Germinal center (tissue), 1 donor: Measurements from ENCODE around the gene TMEM269.

Experiments used
- DNase-seq: peaks from one replicate; pipeline ENCODE4 v3.0.0; 2012; ENCODE audit warnings: mixed read lengths, low spot score

Gene TMEM269, protein sequence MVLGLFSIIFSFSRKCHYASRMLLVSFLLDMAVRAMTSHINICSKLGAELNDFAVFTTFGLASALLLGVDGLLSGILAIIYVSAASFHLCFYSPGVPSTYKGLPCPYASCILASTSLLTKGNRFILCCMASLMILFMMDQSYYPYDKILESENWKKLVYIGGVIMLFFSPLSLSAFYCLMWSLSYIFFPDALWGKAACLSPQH

GRCh38 chr1:42784946-42785693 is at the start of gene TMEM269:
Gene TMEM269, plus strand, starts transcription at chr1:42784991. Its CDS starts 4,903 bp downstream, at chr1:42789894.
- peak; percentile 13 for DNase-seq

DNA sequence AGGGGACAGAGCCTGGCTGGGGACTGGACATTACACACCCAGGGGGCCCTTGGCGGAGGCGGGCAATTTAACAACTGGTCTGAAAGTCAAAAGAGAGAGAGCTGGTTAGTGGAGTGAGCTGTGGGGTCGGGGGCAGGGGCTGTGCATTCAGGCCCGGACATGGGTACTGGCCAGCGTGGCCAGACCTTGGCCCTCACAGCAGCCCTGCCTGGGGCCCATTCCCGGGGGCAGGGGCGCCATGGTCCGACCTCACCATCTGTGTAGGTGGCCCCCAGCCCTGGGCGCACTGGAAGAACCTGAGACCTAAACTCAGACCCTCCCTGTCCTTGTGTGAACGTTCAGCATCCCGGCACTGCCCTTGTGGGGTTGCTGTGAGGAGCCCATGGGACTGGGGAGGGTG is 49.7 kb upstream of the TMEM269 start:
- DNase-seq = no peak

DNA sequence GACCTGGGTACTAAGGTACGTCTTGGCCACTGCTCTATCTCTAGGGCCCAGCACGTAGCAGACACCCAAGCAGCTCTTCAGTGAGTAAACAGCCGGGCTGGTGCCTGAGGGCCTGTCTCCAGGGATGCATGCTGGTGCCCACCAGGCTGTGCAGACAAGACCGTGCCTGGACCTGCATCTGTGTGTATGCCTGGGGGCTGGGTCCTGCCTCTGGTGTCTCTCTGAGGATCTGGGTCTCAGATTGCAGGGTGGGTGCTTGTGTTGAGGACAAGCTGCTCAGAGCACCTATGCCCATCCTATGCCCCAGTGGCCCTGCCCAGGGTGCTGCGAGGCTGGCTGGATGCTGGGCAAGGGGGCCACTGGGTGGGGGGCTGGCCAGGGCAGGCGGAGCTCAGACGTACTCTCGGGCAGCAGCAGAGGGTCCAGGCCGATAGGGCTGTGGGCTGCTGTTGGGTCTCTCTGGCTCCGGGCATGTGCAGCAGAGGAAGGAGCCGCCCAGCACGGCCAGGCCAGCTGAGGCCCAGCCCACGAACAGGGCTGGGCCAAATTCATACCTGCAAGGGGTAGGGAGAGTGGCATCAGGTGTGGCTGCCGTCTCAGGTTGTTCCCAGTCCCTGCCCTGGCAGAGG is 49.2 kb upstream of the TMEM269 start:
- DNase-seq = no peak

DNA sequence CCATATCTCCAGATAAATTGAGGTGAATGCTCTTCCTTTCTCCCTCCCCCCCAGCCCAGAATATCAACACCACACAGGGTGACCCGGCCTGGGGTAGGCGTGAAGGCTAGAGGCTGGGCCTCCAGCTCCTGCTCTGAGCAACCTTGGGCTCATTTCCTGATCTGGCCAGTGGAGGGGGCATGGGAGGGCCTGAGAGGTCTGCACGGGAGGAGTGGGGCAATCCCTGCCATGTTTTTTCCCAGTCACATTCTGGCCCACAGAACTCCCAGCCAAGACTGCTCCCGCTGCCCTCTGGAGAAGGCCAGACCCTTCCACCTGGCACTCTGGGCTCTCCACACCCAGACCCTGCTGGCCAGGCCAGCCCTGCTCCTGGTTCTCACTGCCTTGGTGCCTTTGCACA is 48.6 kb upstream of the TMEM269 start:
- DNase-seq = no peak

DNA sequence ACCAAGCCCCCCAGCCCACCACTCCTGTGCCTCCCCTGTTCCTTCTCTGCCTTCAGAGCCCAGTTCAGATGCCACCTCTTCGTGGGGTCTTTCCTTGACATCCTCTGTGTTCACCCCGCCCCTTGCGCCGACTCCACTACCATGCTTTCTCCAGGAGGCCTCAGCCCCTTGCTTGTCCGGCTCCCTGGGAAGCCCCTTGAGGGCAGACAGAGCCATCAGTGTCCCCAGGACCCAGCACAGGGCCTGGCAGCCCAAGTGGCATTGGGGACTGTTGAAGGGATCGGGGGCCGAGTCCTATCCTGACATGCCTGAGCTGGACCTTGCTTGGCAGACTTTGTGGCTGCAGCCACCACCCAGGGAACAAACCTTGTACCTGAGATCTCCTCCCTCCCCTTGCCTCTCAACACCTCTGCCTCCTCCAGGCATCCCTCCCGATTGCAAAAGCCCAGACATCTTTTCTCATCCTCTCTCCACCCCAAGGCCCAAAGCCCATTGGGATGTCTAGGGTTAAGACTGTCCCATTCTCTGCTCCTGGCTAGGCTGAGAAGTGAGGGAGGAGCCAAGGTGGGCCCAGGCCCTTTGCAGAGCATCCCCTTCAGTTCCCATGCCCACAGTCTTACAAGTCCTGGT is 48.1 kb upstream of the TMEM269 start:
- no peak for DNase-seq

GRCh38 chr1:42737257-42737656 is 47.5 kb upstream of the TMEM269 start:
- peak; percentile 17 for DNase-seq

DNA sequence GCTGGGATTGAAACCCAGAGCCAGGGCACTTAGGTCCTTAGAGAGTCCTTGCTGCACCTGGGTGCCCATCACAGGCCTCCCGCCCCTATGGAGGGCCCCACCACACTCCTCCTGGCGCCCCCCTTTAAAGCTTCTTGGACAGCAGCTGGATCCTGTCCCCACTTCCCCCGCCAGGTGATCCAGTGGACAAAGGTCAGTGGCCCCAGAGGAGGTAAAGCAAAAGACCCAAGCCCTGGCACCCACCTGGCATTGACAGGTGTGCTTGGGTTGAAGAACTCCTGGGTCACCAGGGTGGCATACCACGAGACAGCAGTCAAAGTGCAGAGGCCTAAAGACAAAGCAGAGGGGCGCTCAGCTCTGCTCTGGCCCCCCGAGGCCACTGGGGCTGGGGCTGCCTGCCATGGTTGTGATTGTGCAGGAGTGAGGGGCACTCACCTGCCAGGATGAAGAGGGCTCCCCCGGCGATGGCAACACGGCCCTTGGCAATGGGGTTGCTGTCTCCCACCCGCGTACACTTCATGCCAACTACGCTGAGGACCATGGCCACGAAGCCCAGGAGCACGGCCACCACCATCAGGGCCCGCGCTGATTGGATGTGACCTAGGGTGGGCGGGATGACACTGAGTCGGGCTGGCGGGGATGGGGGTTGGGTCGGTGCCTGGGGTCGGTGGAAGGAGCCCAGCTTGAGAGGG is 46.7 kb upstream of the TMEM269 start:
- no peak for DNase-seq

DNA sequence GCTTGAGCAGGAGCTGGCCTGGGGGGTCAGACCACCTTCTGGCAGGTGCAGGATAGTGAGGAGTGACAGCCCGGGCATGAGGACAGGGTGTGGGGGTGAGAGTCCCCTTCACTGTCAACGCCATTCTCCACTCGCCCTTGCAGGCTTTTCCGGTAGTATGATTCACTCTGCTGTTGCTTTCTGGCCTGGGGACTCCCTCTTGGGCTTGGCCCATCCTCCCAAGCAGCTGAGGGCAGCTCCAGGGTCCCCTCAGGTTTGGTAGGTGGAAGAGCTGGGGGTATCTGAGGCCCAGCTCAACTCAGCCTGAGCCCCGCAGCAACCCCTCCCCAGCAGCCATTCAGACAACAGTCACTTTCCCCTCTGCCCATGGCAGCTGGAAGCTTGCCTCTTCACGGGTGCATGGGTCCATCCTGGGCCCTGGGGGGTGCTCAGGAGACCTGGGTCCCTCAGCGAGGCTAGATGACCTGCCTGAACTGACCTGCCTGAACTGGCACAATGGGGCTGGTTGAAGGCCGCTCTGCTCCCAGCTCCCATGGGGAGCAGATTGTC is 46.0 kb upstream of the TMEM269 start:
- no peak for DNase-seq

DNA sequence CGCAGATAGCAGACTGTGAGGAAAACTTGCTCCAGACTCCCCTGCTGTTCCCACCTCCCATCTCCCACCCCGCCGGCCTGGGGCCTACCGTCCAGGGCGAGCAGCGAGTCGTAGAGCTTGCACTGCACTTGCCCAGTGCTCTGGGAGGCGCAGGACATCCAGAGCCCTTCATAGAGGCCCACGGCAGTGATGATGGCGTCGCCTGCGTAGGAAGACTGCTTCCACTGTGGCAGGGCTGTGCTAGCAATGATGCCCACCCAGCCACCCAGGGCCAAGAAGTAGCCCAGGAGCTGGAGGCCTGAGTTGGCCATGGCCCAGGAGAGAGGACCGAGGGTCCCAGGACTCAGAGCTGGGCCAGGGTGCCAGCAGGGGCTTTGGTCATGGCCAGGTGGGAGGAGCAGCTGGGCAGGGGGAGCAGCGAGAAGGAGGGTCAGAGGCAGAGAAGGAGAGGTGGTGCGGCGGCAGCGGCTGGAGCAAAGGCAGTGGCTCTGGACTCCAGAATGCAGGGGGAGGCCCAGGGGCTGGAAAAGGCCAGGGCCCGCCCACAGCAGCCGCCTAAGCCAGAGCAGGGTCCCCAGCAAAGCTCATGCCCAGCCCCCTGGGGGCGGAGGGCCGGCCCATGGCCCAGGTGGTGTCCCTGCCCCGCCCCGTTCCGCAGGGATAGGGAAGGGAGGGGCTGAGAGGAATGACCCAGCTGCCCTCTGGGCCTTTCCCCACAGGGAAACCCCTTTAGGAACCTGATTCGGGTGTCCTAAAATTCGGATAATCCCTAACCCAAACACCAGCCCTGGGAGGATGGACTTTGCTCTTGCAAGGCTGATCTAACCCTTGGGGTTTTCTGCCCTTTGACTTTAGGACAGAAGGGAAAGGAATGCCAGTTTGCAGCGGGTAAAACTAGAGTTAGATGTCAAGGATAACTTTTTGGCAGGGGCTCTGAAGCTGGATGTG is 44.8 kb upstream of the TMEM269 start, which contains the start of gene CLDN19:
TSS of gene CLDN19 (minus strand) at position 484 of the 948 bp plus-strand sequence. CDS start at position 311, 173 bp downstream.
- no peak for DNase-seq

- DNase-seq = no peak
Measured at GRCh38 chr1:42740851-42741580, 43.8 kb upstream of the TMEM269 start.

DNA sequence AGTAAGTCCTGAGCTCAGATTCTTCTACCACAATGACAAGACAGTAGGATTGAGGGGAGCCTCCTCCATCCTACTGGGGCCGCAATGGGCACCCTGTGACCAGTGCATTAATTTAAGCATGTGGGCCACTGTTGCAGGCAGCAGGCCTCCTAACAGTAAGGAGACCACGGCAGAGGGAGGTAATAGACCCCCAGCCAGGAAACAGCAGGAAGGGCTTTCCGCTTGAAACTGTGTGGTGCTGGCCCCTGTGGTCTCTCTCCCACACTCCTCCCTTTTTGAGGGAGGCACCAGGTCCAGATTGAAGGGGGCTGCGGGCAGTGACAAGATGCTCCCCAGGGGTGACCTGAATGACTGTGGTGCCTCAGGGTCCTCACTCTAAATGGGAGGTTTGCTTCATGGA is 43.1 kb upstream of the TMEM269 start:
- DNase-seq = no peak

- DNase-seq = no peak
Measured at GRCh38 chr1:42742141-42742540, 42.6 kb upstream of the TMEM269 start.

- DNase-seq = no peak
Measured at GRCh38 chr1:42742617-42743316, 42.0 kb upstream of the TMEM269 start.

GRCh38 chr1:42743317-42744147 is 41.3 kb upstream of the TMEM269 start:
- DNase-seq = no peak

DNA sequence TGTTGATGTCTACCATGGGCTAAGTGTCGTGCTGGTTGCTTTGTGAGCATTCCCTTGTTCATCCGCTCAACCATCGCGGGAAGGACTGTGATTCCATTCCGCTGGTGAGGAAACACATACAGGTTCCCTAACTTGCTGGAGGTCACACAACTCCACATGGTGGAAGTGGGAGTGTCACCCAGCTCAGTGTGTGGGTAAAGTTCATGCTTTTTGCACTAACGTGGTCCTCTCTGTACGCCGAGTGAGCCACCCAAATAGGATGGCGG is 40.7 kb upstream of the TMEM269 start:
- no peak for DNase-seq

GRCh38 chr1:42745851-42746250 is 38.9 kb upstream of the TMEM269 start:
- no peak for DNase-seq

GRCh38 chr1:42746436-42747105 is 38.2 kb upstream of the TMEM269 start:
- no peak for DNase-seq

DNA sequence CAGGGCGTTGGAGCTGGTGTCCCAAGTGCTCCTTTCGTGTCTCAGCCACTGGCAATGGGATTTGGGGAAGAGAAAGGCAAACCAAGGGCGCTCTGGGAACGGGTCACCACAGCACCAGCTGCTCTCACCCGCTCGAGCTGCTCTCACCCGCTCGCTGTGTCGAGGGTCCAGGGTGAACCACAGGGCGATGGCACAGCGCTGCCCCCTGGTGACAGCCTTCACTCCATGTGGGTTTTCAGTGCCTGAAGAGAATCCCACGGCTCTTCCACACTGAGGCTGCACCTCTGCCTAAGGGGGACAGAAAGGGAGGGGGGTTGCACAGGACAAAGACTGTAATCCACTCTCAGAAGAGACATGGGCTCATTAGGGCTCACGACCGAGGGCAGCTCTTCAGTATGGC is 37.7 kb upstream of the TMEM269 start:
- DNase-seq = peak; percentile 46
